DLD1 (cell line): ENCODE data around the gene NIN.

Experiments used
- in situ Hi-C: cut with HindIII; loops from 2 replicates; pipeline ENCODE4 v1.10.0; 2017; ENCODE audit warnings: low sequenced_read_pairs

The NIN gene

GRCh38 chr14:50792634-50793068 is 38.3 kb downstream of the NIN start:
- in situ Hi-C loops = loop anchor here (25.0 kb wide), 1 partner anchor 205 kb away; no protein-coding TSS in a partner anchor

DNA sequence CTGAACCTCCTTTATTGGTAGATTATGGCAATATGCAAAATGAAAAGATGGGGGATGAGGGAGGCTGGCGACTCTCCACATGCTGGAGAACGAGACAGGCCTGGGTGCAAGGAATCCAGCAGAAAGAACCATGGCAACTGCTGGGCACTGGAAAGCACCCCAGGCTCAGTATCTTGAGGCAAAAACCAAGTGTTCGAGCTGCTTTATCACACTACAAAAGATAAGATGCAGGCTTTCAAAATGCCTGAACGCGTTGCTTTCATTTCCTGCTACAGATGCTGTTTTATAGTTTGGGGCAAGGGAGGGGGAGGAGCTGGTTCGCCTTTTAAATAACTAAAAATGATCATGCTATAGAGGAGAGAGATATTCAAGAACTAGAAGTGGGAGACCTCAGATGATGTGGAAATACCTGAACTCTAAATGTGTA is 38.9 kb downstream of the NIN start:
- in situ Hi-C loops = loop anchor here (25.0 kb wide), 1 partner anchor 205 kb away; no protein-coding TSS in a partner anchor

GRCh38 chr14:50791201-50791600 is 39.8 kb downstream of the NIN start:
- in situ Hi-C loops = loop anchor here (25.0 kb wide), 1 partner anchor 204 kb away; no protein-coding TSS in a partner anchor

DNA sequence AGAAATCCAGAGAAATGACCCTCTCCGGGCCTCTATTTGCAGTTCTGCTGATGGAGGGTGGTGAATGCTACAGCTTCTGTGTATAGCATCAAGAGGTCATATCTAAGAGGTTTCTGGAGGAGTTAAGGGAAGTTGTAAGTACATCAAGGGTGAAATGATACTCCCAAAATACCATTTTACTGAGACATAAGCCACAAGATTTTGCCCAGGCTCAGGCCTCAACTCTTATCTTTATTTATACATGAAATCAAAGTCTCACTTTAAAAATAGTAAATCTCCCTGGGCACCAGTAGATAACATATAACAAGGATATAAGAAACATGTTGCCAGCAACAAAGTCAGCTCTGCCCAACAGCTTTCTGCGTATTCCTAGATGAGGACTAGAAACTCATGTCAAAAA is 40.4 kb downstream of the NIN start:
- in situ Hi-C loops = loop anchor here (25.0 kb wide), 1 partner anchor 203 kb away; no protein-coding TSS in a partner anchor

- in situ Hi-C loops = loop anchor here (25.0 kb wide), 1 partner anchor 200 kb away; no protein-coding TSS in a partner anchor
Measured at GRCh38 chr14:50786751-50787464, 44.1 kb downstream of the NIN start.

GRCh38 chr14:50785457-50786063 is 45.4 kb downstream of the NIN start:
- in situ Hi-C loops = loop anchor here (25.0 kb wide), 1 partner anchor 198 kb away; no protein-coding TSS in a partner anchor

DNA sequence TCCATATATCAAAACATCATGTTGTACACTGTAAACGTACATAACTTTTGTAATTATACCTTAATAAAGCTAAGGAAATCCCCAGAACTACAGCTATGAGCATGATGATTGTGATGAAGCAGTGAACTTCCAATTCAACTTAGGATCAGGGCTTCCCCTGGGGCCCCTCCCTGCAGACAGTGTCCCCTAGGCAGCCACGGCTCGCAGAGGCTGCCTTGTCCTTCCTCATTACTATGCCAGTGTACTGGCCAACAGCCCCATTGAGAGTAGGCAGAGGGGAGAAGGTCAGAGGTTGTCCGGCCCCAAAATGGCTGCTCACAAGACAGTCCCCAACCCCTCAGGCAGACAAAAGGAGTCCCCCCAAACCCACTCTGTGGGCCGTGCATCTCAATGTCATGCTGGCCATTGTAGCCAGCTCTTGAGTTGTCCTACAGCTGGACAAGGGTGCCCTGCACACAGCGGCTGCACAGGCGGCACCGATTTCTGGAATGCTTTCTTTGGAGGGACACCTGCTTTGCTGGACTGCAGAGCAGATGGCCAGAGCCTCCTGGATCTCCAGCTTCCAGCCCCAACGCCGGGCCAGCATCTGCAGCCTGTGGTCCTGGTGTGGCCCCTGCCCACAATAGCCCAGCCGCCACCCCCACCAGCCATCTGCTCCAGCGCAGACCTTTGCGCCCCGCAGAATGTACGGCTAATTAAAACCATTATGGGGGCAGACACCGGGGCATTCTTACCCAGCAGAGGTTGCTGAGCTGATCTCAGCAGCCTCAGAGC is 46.1 kb downstream of the NIN start:
- in situ Hi-C loops = loop anchor here (25.0 kb wide), 1 partner anchor 198 kb away; no protein-coding TSS in a partner anchor

DNA sequence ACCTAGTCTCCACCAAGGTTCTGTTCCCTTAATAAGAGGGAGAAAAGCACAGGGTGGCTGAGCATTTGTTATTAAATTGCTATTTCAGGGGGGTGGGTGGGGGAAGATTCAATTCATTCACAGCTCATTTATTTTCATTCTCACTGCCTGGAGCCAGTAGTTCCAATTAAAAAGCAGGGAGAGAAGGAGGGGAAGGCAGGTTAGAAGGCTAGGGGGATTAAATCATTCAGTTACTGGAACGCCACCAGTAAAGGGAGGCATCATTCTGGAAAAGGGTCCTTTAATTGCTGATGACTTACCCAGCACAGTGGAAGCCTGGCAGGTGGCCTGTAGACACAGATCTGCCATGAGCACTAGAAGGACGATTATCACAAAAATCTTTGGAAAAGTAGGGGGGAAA is 47.4 kb downstream of the NIN start:
- in situ Hi-C loops = loop anchor here (25.0 kb wide), 1 partner anchor 196 kb away; no protein-coding TSS in a partner anchor

DNA sequence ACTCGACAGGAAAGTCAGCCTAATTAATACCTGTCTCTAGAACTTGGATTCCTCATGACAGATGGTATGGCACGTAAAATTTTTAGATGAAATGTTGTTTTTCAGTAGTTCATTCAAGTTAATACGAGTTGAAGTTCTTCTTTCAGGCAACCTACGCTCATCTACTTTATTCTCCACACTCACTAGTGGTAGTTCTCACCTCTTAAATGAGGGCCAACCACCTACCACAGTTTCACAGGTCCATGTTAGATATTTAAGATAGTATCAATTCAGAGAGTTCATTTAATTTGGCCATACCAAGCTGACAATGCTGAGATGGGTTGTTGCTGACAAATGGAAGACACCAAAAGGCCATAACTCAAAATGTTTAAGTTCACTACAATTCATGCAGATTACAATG is 50.6 kb downstream of the NIN start:
- in situ Hi-C loops = loop anchor here (25.0 kb wide), 1 partner anchor 193 kb away; no protein-coding TSS in a partner anchor

DNA sequence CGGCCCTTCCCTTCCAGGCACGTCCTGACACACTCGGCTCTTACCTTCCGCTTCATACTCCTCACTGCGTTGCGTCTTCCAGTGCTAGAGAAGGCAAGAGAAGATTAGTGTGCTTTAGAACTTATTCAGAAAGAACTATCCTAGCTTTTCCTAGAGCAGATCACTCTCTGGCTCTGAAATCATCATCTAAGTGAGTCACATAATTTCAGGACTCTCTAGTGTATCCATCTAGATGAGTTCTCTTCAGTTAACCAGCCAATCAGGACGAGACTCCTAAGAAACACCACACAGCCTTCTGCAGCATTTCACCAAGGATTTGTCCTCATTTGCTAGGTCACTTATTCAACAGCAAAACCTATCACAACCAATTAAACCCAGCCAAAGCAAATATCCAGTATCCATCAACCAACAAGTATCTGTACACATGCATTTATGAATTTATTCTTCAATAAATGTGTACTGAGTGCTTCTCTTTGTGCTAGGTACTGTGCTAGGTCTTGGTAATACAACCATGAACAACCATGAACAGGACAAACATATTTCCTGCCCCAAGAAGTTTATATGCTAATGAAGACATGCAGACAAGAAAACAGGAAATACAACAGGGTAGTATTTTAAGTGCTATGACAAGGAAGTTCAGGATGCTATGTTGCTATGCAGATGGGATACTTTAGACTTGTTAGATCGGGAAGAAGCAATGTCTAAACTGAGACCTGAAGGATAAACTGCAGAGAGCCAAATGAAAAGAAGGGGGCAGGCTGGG is 52.1 kb downstream of the NIN start:
- in situ Hi-C loops = loop anchor here (25.0 kb wide), 1 partner anchor 192 kb away; no protein-coding TSS in a partner anchor

GRCh38 chr14:50776522-50776921 is 54.4 kb downstream of the NIN start:
- in situ Hi-C loops = loop anchor here (25.0 kb wide), 1 partner anchor 189 kb away; no protein-coding TSS in a partner anchor

- in situ Hi-C loops = loop anchor here (25.0 kb wide), 1 partner anchor 188 kb away; no protein-coding TSS in a partner anchor
Measured at GRCh38 chr14:50775357-50775756, 55.6 kb downstream of the NIN start.

GRCh38 chr14:50774542-50775267 is 56.3 kb downstream of the NIN start:
- in situ Hi-C loops = loop anchor here (25.0 kb wide), 1 partner anchor 187 kb away; no protein-coding TSS in a partner anchor

DNA sequence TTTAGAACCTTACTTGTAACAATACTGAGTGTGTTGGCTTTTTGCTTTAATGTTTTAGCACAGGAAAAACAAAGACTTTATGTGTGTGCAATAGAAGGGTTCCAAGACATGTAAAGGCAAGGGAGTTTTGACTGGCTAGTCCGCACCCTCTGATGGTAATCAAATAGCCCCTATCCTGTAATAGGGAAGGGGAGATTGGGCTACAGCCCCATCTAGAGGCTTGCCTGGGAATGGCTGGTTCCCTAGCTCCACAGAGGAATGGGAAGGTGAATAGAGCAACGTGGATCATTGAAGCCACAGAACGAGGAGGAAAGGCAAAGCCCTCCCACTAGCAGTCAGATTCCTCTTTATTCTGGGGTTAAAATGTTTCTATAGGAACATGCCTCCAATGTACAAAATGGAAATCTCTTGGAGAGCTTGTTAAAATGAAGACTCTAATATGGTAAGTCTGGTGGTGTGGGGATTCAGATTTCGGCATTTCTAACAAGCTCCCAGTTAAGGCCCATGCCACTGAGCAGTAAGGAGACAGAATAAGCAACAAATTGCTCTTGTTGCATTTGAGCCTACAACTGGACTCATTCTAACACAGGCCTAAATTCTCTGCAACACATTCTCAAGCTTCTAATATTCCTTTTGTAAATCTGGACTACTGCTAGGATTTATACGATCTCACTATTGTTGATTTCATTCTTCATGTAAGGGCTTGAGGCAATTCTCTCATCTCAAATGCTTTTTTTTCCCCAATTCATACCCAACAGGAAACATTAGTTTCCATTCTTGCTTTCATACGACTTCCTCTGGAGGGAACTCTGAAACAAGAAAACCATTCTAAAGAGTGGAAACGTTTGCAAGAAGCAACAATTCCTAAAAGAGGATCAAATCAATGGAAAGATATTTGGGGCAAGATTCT is 57.1 kb downstream of the NIN start:
- in situ Hi-C loops = no loop called here

DNA sequence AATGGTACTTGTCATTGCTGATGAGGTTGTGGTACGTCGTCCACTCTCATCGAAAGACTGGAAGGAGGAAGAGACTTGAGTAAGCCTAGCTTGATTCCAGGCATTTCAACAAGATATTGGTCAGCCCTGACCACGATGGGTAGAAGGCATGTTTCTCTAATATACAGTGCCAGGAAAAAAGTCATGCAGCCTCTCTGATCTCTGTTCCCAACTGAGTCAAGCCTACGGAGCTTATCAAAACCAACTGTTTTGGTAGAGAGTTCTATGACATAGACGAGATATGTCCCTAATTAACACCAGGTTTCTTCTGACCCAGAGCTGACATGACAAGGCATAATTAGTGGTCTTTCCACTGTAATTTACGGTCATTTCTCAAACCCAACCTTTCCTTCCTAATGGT is 58.5 kb downstream of the NIN start:
- in situ Hi-C loops = no loop called here

- in situ Hi-C loops = no loop called here
Measured at GRCh38 chr14:50770586-50770985, 60.4 kb downstream of the NIN start.

DNA sequence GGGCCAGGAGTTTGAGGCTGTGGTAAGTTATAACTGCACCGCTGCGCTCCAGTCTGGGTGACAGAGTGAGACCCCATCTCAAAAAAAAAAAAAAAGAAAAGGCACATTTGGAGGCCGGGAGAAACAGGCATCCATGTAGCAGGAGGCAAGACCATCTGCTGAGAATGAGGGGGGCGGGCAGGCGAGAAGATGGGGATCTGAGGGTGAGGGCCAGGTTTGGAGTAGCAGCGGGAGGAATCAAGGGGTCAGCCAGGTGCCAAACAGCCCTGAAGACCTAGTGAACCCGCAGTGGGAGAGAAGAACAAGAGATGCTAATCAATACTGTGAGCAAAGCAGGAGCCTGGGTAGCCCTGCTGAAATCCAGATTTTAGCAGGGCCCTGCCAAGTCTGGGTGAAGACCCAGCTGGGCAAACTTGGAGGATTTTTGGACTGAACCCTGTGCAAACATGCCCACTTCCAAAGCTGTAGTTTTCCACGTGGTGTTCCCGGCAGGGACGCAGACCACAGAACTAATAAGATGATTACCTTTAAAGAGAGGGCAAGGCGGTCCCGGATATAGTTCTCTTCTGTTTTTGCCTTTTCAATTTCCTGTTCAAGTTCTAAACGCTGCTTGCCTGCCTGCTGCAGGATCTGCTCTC is 61.0 kb downstream of the NIN start:
- in situ Hi-C loops = no loop called here

- in situ Hi-C loops = no loop called here
Measured at GRCh38 chr14:50768680-50769079, 62.3 kb downstream of the NIN start.
